Gastroesophageal sphincter (tissue), 4 donors: ENCODE results near the gene AGBL4. TPM values are rescaled to one million over a fixed set of nuclear protein-coding genes. Genes with fewer than 3 reads are reported as not detected.

Experiments
- ATAC-seq: fragments of 150-250 bp; one replicate; pipeline ENCODE4 v1.9.1; 2016; ENCODE audit warnings: mild to moderate bottlenecking, moderate library complexity
- H3K27ac ChIP-seq, 4 donors: fragments of 200-600 bp; sonication (generic) in 3 of 4; 1 replicate in 3 of 4; 2 replicates in 1 of 4; pipeline ENCODE4 v1.5.1; 2016 to 2019
- H3K27me3 ChIP-seq: fragments of 200-600 bp; sonication (generic); one replicate; pipeline ENCODE4 v1.5.1; 2019
- H3K36me3 ChIP-seq, 2 donors: fragments of 200-600 bp; sonication (generic); one replicate each; pipeline ENCODE4 v1.5.1; 2019; ENCODE audit warnings: control low read depth in 1 of 2
- H3K4me1 ChIP-seq, 3 donors: fragments of 200-600 bp; sonication (generic); 1 replicate in 2 of 3; 2 replicates in 1 of 3; pipeline ENCODE4 v1.5.1; 2016 to 2019; ENCODE audit warnings: control low read depth in 2 of 3
- H3K4me3 ChIP-seq, 2 donors: fragments of 200-600 bp; sonication (generic); one replicate each; pipeline ENCODE4 v1.5.1; 2019; ENCODE audit warnings: mild to moderate bottlenecking in 1 of 2, moderate library complexity in 1 of 2
- H3K9me3 ChIP-seq, 3 donors: fragments of 200-600 bp; sonication (generic); one replicate each; pipeline ENCODE4 v1.5.1; 2017 to 2019; ENCODE audit warnings: control low read depth in 2 of 3
- EP300 ChIP-seq: sonication (generic); formaldehyde crosslinking; IDR thresholded peaks from one replicate; pipeline ENCODE4 v1.6.1; 2017; ENCODE audit warnings: antibody characterized with exemption, mild to moderate bottlenecking
- POLR2A ChIP-seq, 2 donors: fragments of 450-650 bp; IDR thresholded peaks; one replicate each; pipeline ENCODE4 v1.6.1; 2017; ENCODE audit warnings: antibody characterized with exemption in 2 of 2, mild to moderate bottlenecking in 2 of 2, moderate library complexity in 1 of 2
- POLR2AphosphoS5 ChIP-seq: sonication (generic); formaldehyde crosslinking; IDR thresholded peaks from one replicate; pipeline ENCODE4 v1.6.1; 2017; ENCODE audit warnings: antibody characterized with exemption
- WGBS, 2 donors: methylation state at CpG; one replicate each; pipeline ENCODE4 v1.1.5; 2018; ENCODE audit warnings: low coverage in 1 of 2; 5-methylcytosine and 5-hydroxymethylcytosine counted together
- total RNA-seq, 4 donors: library from RNA; depleted of rRNA; stranded (reverse); fragments of >200 nt; gene quantifications; one replicate each; pipeline ENCODE4 v1.1.0, GENCODE V29; 2016
- TF ChIP-seq, protein P1 (sequence below), 4 experiments: fragments of 200-600 bp in 2 of 4; fragments of 450-650 bp in 2 of 4; sonication (generic) in 1 of 4; IDR thresholded peaks; one replicate each; pipeline ENCODE4 v1.5.1; 2017 to 2019; ENCODE audit warnings: antibody characterized with exemption in 4 of 4, mild to moderate bottlenecking in 2 of 4, moderate library complexity in 2 of 4

The AGBL4 gene
- total RNA-seq, 4 donors from 2014 or later, result 1.6 TPM; not detected in 3

GRCh38 chr1:48878191-48878940 is 1145.4 kb downstream of the AGBL4 start:
- ATAC-seq, result no peak
- no peak for TF ChIP-seq EP300
- TF ChIP-seq, protein P1, sequence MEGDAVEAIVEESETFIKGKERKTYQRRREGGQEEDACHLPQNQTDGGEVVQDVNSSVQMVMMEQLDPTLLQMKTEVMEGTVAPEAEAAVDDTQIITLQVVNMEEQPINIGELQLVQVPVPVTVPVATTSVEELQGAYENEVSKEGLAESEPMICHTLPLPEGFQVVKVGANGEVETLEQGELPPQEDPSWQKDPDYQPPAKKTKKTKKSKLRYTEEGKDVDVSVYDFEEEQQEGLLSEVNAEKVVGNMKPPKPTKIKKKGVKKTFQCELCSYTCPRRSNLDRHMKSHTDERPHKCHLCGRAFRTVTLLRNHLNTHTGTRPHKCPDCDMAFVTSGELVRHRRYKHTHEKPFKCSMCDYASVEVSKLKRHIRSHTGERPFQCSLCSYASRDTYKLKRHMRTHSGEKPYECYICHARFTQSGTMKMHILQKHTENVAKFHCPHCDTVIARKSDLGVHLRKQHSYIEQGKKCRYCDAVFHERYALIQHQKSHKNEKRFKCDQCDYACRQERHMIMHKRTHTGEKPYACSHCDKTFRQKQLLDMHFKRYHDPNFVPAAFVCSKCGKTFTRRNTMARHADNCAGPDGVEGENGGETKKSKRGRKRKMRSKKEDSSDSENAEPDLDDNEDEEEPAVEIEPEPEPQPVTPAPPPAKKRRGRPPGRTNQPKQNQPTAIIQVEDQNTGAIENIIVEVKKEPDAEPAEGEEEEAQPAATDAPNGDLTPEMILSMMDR (IDR thresholded peaks at IDR 0.05), result no peak
- no peak for TF ChIP-seq POLR2A (IDR thresholded peaks at IDR 0.05)
- no peak for TF ChIP-seq POLR2AphosphoS5
- Histone ChIP-seq H3K27me3 (peaks cover 5% of the 10 kb centered on the region), H3K4me1 (no peaks in the 10 kb centered on the region), H3K36me3 (no peaks in the 10 kb centered on the region), H3K9me3 (no peaks in the 10 kb centered on the region), H3K4me3 (no peak overlapping the region), H3K27ac (no peak overlapping the region)
- WGBS, 2 donors, result 48 to 58% methylated on average over 5 to 6 of the region's 6 CpGs

- H3K4me3 ChIP-seq, result no peak overlapping the region
- H3K27ac ChIP-seq, result no peak overlapping the region
- no peak for ATAC-seq
- 29% methylated on average over 2 of the region's 2 CpGs; no CpG with 5 or more reads in 1 of the 2 donors for WGBS, 2 donors
- no peaks in the 10 kb centered on the region for H3K27me3 ChIP-seq
- H3K9me3 ChIP-seq, result no peaks in the 10 kb centered on the region
- no peaks in the 10 kb centered on the region for H3K36me3 ChIP-seq
- no peaks in the 10 kb centered on the region for H3K4me1 ChIP-seq
- TF ChIP-seq, protein P1 (IDR thresholded peaks at IDR 0.05), result no peak
- TF ChIP-seq POLR2A (IDR thresholded peaks at IDR 0.05), result no peak
- TF ChIP-seq EP300, result no peak
- no peak for TF ChIP-seq POLR2AphosphoS5
These were observed 1147.4 kb downstream of the AGBL4 start for GRCh38 chr1:48876330-48876785.

DNA sequence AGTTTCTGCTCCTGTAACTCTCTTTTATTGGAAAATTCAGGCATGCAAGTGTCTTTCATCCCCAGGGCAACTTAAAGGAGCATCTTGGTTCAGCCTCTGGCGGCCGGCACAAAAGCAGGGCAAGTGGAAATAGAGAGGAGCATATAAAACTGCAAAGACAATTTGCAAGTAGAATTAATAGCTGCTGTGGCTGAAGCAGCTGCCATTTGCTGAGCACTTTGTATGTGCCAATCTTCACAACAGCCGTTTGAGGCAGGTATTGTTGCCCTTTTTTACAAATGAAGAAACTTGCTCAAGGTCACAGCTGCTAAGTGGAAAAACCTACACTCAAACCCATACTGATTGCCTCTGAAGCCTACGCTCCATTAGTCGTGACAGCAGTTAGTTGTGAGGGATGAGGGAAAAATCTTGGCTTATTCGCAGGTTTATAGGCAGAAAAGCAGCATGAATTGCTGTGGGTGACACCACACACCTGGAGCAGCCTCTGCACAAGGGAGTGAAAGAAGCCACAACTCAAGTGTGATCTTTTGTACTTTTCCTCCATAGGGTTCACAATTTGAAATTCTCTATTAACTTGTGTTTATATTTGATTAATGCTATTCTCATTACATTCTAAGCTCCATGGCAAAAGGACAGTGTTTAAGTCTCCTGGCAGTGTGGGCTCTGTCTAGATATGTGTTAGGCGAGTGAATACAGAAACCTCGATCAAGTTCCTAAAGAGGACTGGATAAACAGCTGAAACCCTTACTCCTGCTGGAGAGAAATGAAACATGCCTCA is 1148.0 kb downstream of the AGBL4 start:
- Histone ChIP-seq H3K4me3 (no peak overlapping the region), H3K9me3 (no peaks in the 10 kb centered on the region), H3K27me3 (no peaks in the 10 kb centered on the region), H3K27ac (no peak overlapping the region), H3K4me1 (no peaks in the 10 kb centered on the region), H3K36me3 (no peaks in the 10 kb centered on the region)
- no peak for ATAC-seq
- no peak for TF ChIP-seq POLR2AphosphoS5
- TF ChIP-seq, protein P1 (IDR thresholded peaks at IDR 0.05), result no peak
- TF ChIP-seq EP300, result no peak
- TF ChIP-seq POLR2A (IDR thresholded peaks at IDR 0.05), result no peak
- WGBS, 2 donors, result 29 to 35% methylated on average over 3 to 8 of the region's 8 CpGs

DNA sequence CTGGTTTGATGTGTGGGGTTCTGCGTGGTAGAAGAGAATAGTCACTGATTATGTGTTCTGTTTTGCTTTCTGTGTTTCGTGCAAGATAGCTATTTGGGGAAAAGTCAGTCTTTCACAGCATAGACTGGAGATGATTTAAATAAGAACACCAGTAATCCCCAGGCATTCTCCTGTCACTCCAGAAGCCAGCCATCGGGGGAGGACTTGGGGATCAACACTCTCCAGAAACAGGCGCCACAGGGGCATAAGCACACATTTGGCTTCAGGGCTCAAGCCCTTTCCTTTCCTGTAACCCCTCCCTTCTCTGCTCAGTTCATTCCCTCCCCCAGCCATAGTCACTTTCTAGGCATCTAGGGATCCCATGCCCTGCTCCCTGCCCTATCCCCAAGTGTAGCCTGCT is 1149.8 kb downstream of the AGBL4 start:
- no peak for ATAC-seq
- 79 to 85% methylated on average over 4 of the region's 4 CpGs for WGBS, 2 donors
- TF ChIP-seq EP300 (no peak), POLR2A (IDR thresholded peaks at IDR 0.05) (no peak), POLR2AphosphoS5 (no peak)
- TF ChIP-seq, protein P1 (IDR thresholded peaks at IDR 0.05), result no peak
- Histone ChIP-seq H3K4me3 (no peak overlapping the region), H3K27me3 (no peaks in the 10 kb centered on the region), H3K36me3 (no peaks in the 10 kb centered on the region), H3K4me1 (no peaks in the 10 kb centered on the region), H3K27ac (no peak overlapping the region), H3K9me3 (no peaks in the 10 kb centered on the region)
